NCI-H345 treated with DMSO at 0.1 percent for 48 hours (cell line): ENCODE results near the gene RHOT1.

ENCODE experiments used
- DNase-seq: peaks from one replicate; lab custom pipeline; 2025; ENCODE audit not compliant: unreplicated experiment; lab: John Stamatoyannopoulos, UW

The RHOT1 gene

GRCh38 chr17:32266389-32267301, 124.3 kb downstream of the RHOT1 start:
- DNase-seq, result no peak

- DNase-seq, result no peak
Observed at GRCh38 chr17:32267690-32268205, 125.4 kb downstream of the RHOT1 start.

- DNase-seq, result no peak
Observed at GRCh38 chr17:32268734-32269288, 126.5 kb downstream of the RHOT1 start.

- DNase-seq, result no peak
Observed at GRCh38 chr17:32269377-32269776, 127.1 kb downstream of the RHOT1 start.

GRCh38 chr17:32271844-32272243, 129.5 kb downstream of the RHOT1 start:
- DNase-seq, result no peak

- no peak for DNase-seq
Observed at GRCh38 chr17:32274101-32274500, 131.8 kb downstream of the RHOT1 start.

- no peak for DNase-seq
Observed at GRCh38 chr17:32274643-32275042, 132.3 kb downstream of the RHOT1 start.
